ENCODE data around the gene FBLN5.

DNA sequence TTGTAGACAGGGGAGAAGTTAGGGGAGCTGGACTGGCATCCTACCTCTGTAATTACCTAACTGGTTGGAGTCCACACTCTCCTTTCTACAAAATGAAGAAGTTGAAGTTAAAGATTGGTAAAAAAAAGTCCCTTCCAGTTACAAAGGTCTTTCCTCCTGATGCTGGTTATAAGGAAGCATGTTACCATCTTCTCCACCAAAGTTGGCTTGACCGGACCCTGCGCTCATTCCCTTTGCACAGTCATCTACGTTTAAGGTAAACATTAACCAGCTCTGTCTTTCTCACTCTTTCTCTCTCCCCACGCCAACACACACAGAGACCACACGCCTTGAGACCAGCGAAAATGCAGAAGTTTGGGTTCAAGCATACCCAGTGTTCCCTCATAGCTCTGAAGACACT is 11.9 kb downstream of the FBLN5 start:
- TF ChIP-seq POLR2A (IDR thresholded peaks at IDR 0.05; ENCODE audit: extremely low read depth, insufficient read length): no peak
- TF ChIP-seq, protein P1, sequence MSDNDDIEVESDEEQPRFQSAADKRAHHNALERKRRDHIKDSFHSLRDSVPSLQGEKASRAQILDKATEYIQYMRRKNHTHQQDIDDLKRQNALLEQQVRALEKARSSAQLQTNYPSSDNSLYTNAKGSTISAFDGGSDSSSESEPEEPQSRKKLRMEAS (IDR thresholded peaks at IDR 0.05; ENCODE audit: low read depth, low read length): no peak
